Naive thymus-derived CD4-positive, alpha-beta T cell (primary cell): Measurements from ENCODE around the gene HSD11B1. TPM values are rescaled to one million over a fixed set of nuclear protein-coding genes. Genes with fewer than 3 reads are reported as not detected.

Experiments used
- ATAC-seq: fragments of 150-1000 bp; cut with Tn5 transposase; 2 replicates; pipeline ENCODE4 v1.10.0; 2021; ENCODE audit warnings: mild to moderate bottlenecking, moderate library complexity
- CTCF ChIA-PET: fragments of 350-600 bp; sonication (Branson Sonifier 250); formaldehyde crosslinking; loops from one replicate; lab custom pipeline; 2021; ENCODE audit warnings: antibody characterized with exemption; lab: Charles Lee
- POLR2A ChIA-PET: fragments of 350-600 bp; sonication (Branson Sonifier 250); formaldehyde crosslinking; loops from one replicate; lab custom pipeline; 2021; ENCODE audit warnings: antibody characterized with exemption, inconsistent platforms; lab: Charles Lee
- DNase-seq, 9 donors: peaks; one replicate each; pipeline versions ENCODE4 v3.0.0 to v3.0.0-alpha.2; 2020 to 2022; ENCODE audit warnings: mixed read lengths in 1 of 9
- H3K27ac ChIP-seq: one replicate; pipeline ENCODE4 v1.7.0; 2013; ENCODE audit warnings: mild to moderate bottlenecking, low read depth, low read length, moderate library complexity
- H3K27me3 ChIP-seq, 2 donors: one replicate each; pipeline ENCODE4 v1.7.0; 2013; ENCODE audit warnings: low read length in 2 of 2, mild to moderate bottlenecking in 2 of 2, moderate library complexity in 2 of 2; ENCODE audit not compliant: control insufficient read depth in 2 of 2, insufficient read depth in 2 of 2
- H3K36me3 ChIP-seq, 3 experiments: 1 replicate in 2 of 3; 2 replicates in 1 of 3; pipeline ENCODE4 v1.7.0; 2013; ENCODE audit warnings: low read length in 3 of 3, mild to moderate bottlenecking in 3 of 3, moderate library complexity in 1 of 3; ENCODE audit not compliant: insufficient read depth in 3 of 3, control insufficient read depth in 2 of 3
- H3K4me1 ChIP-seq, 2 donors: one replicate each; pipeline ENCODE4 v1.7.0; 2013; ENCODE audit warnings: low read length in 2 of 2, mild to moderate bottlenecking in 2 of 2, moderate library complexity in 1 of 2; ENCODE audit not compliant: control insufficient read depth in 2 of 2, insufficient read depth in 2 of 2
- H3K4me3 ChIP-seq: 2 replicates; pipeline ENCODE4 v1.7.0; 2013; ENCODE audit warnings: mild to moderate bottlenecking, low read length
- H3K9me3 ChIP-seq, 3 experiments: 1 replicate in 2 of 3; 2 replicates in 1 of 3; pipeline ENCODE4 v1.7.0; 2013; ENCODE audit warnings: low read length in 3 of 3; ENCODE audit not compliant: control insufficient read depth in 2 of 3
- H3K27ac Mint-ChIP-seq, 9 donors: one replicate each; pipeline ENCODE4 v1.8.0; 2020 to 2022; ENCODE audit warnings: mixed read lengths in 9 of 9, mild to moderate bottlenecking in 8 of 9, moderate library complexity in 5 of 9, inconsistent platforms in 2 of 9
- H3K27me3 Mint-ChIP-seq, 5 donors: one replicate each; pipeline ENCODE4 v1.8.0; 2021 to 2022; ENCODE audit warnings: mixed read lengths in 5 of 5, mild to moderate bottlenecking in 1 of 5
- H3K36me3 Mint-ChIP-seq, 5 donors: one replicate each; pipeline ENCODE4 v1.8.0; 2020 to 2022; ENCODE audit warnings: mixed read lengths in 5 of 5, mild to moderate bottlenecking in 3 of 5, inconsistent platforms in 1 of 5
- H3K4me1 Mint-ChIP-seq, 7 donors: one replicate each; pipeline ENCODE4 v1.8.0; 2020 to 2022; ENCODE audit warnings: mixed read lengths in 7 of 7, mild to moderate bottlenecking in 3 of 7, inconsistent platforms in 1 of 7
- H3K4me3 Mint-ChIP-seq, 10 donors: one replicate each; pipeline ENCODE4 v1.8.0; 2020 to 2022; ENCODE audit warnings: mild to moderate bottlenecking in 10 of 10, mixed read lengths in 10 of 10, moderate library complexity in 6 of 10, inconsistent platforms in 2 of 10
- H3K9me3 Mint-ChIP-seq, 11 donors: one replicate each; pipeline ENCODE4 v1.8.0; 2020 to 2022; ENCODE audit warnings: mixed read lengths in 11 of 11, mild to moderate bottlenecking in 4 of 11, inconsistent platforms in 1 of 11, moderate library complexity in 1 of 11
- intact Hi-C, 2 donors: fragments of 100-400 bp; cut with micrococcal nuclease; formaldehyde crosslinking; loops; one replicate each; pipeline ENCODE4 v1.15.1; 2023
- polyA plus RNA-seq, 2 donors: library from polyadenylated mRNA; unstranded; fragments of 300-500 nt; fragmentation: Illumina TruSeq; gene quantifications; one replicate each; pipeline ENCODE4 v1.2.3, GENCODE V29; 2021
- total RNA-seq, 6 experiments: library from RNA in 5 of 6; stranded (reverse) in 5 of 6; gene quantifications; 1 replicate in 5 of 6; 2 replicates in 1 of 6; pipeline ENCODE4 v1.2.3 and lab custom pipeline; 2021 to 2026

HSD11B1 gene
- total and polyA plus RNA-seq, 7 experiments from 2014 or later: 0.18 to 3.6 (median 0.50) TPM; not detected in 3

DNA sequence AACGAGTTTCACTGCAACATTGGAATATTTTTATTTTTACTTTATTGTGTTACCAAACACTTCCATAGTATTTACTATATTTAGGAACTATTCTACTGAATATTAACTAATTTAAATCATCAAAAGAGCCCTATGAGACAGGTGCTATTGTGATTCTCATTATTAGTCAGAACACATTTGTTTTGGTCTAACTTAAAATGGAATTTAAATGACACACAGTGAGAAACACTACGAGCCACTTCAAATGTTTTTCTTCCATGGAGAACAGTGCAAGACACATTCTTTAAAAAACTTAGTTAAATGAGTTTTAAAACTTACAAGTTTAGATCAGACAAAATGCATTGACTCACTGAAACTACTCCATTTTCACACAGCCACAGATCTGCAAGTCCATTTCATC, 44.6 kb downstream of the HSD11B1 start:
- DNase-seq (no peak), ATAC-seq (no peak)
- Mint-ChIP-seq H3K27me3 (no peaks in the 10 kb centered on the region), H3K27ac (peak overlapping the region in 8 of 9 donors; percentile 18 to 86 (median 68)), H3K9me3 (no peaks in the 10 kb centered on the region), H3K4me3 (peak overlapping the region in 5 of 10 donors; percentile 37 to 93 (median 49)), H3K4me1 (peaks cover 40 to 74% (median 66%) of the 10 kb centered on the region in 7 donors), H3K36me3 (peaks cover 0 to 4% (median 0%) of the 10 kb centered on the region in 5 donors)
- no peaks in the 10 kb centered on the region for H3K27me3 ChIP-seq
- no peak overlapping the region for H3K27ac ChIP-seq
- POLR2A ChIA-PET: interaction anchor here (1.3 to 37.2 kb wide), 5 partner anchors 8 to 76 kb away, joined by 5 to 1558 read pairs (median 8); partner anchors contain the start of gene C1orf74
- CTCF ChIA-PET: interaction anchor here (0.7 to 3.0 kb wide), 19 partner anchors 10 to 183 kb away, joined by 3 to 52 read pairs (median 7); no protein-coding TSS in a partner anchor
- peaks cover 46 to 47% of the 10 kb centered on the region in 2 donors for H3K4me1 ChIP-seq
- H3K9me3 ChIP-seq: no peaks in the 10 kb centered on the region
- no peaks in the 10 kb centered on the region for H3K36me3 ChIP-seq
- no peak overlapping the region for H3K4me3 ChIP-seq
- intact Hi-C loops: loop anchor here in 1 of 2 donors (2.0 to 5.0 kb wide), 2 partner anchors 77 to 98 kb away; no protein-coding TSS in a partner anchor

DNA sequence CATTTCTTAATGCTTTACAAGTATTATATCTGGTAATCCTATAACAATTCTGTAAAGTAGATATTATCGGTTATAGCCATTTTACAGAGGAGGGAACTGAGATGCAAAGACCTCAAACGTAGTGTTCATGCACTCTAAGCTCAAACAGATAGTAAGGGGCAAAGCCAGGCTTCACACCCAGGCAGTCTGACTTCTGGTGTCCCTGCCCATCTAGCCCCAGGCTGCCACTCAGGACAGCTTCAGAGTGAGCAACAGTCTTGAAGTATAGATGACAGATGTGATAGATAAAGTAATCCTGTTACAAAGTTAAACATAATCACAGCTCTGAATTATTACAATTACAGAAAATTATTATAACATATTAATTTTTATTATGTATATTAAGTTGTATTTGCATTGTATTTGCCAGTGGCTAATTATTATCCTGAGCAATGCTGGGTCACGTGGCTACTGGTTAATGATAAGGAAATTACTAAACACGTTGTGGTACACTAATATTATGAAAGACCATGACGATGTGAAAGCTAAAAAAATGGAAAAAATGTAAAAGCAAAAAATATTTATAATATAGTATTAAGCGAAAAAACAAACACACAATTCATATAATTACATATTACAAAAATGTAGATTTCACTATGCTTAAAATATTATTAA, 45.2 kb downstream of the HSD11B1 start:
- DNase-seq (no peak), ATAC-seq (no peak)
- Mint-ChIP-seq H3K9me3 (no peaks in the 10 kb centered on the region), H3K4me3 (peak overlapping the region in 4 of 10 donors; percentile 37 to 71 (median 44)), H3K27ac (peak overlapping the region in 8 of 9 donors; percentile 18 to 90 (median 72)), H3K4me1 (peaks cover 44 to 78% (median 69%) of the 10 kb centered on the region in 7 donors), H3K36me3 (peaks cover 0 to 4% (median 0%) of the 10 kb centered on the region in 5 donors), H3K27me3 (no peaks in the 10 kb centered on the region)
- H3K27ac ChIP-seq: no peak overlapping the region
- CTCF ChIA-PET: interaction anchor here (0.8 to 3.0 kb wide), 11 partner anchors 10 to 167 kb away, joined by 3 to 52 read pairs (median 10); no protein-coding TSS in a partner anchor
- H3K4me1 ChIP-seq: peaks cover 46 to 49% of the 10 kb centered on the region in 2 donors
- no peaks in the 10 kb centered on the region for H3K9me3 ChIP-seq
- intact Hi-C loops: loop anchor here in 1 of 2 donors (2.0 to 10.0 kb wide), 3 partner anchors 77 to 1505 kb away; partner anchors contain the start of gene RCOR3
- no peaks in the 10 kb centered on the region for H3K36me3 ChIP-seq
- POLR2A ChIA-PET: interaction anchor here (0.6 to 37.2 kb wide), 5 partner anchors 12 to 1960 kb away, joined by 3 to 1558 read pairs (median 5); partner anchors contain the start of gene C1orf74
- H3K4me3 ChIP-seq: no peak overlapping the region
- no peaks in the 10 kb centered on the region for H3K27me3 ChIP-seq

- intact Hi-C loops: loop anchor here in 1 of 2 donors (1.0 to 10.0 kb wide), 2 partner anchors 33 to 1503 kb away; partner anchors contain the start of genes C1orf74 and RCOR3
- peak overlapping the region; percentile 18 for H3K4me3 ChIP-seq
Measured at GRCh38 chr1:209751627-209752231, 47.1 kb downstream of the HSD11B1 start.

GRCh38 chr1:209752890-209753289, 48.2 kb downstream of the HSD11B1 start:
- Mint-ChIP-seq H3K4me3 (peak overlapping the region in 2 of 10 donors; percentile 23 to 79), H3K36me3 (peaks cover 0 to 30% (median 4%) of the 10 kb centered on the region in 5 donors), H3K27ac (peak overlapping the region in 6 of 9 donors; percentile 11 to 97 (median 72)), H3K9me3 (no peaks in the 10 kb centered on the region), H3K27me3 (no peaks in the 10 kb centered on the region), H3K4me1 (peaks cover 55 to 77% (median 72%) of the 10 kb centered on the region in 7 donors)
- POLR2A ChIA-PET: interaction anchor here (6.7 to 37.2 kb wide), 2 partner anchors 8 to 24 kb away, joined by 44 to 1558 read pairs; partner anchors contain the start of gene C1orf74
- H3K4me3 ChIP-seq: no peak overlapping the region
- CTCF ChIA-PET: interaction anchor here (2.8 kb wide), 1 partner anchor 16 kb away, joined by 23 read pairs; no protein-coding TSS in a partner anchor
- ATAC-seq (no peak), DNase-seq (no peak)
- no peaks in the 10 kb centered on the region for H3K9me3 ChIP-seq
- H3K36me3 ChIP-seq: peaks cover 0 to 3% (median 0%) of the 10 kb centered on the region in 3 experiments
- intact Hi-C loops: loop anchor here in 1 of 2 donors (1.0 to 10.0 kb wide), 2 partner anchors 31 to 1502 kb away; partner anchors contain the start of genes C1orf74 and RCOR3
- no peak overlapping the region for H3K27ac ChIP-seq
- H3K27me3 ChIP-seq: no peaks in the 10 kb centered on the region
- H3K4me1 ChIP-seq: peaks cover 54 to 55% of the 10 kb centered on the region in 2 donors

More at GRCh38 chr1:209751627-209752231, 47.1 kb downstream of the HSD11B1 start:
- Mint-ChIP-seq H3K4me1 (peaks cover 57 to 85% (median 77%) of the 10 kb centered on the region in 7 donors), H3K36me3 (peaks cover 0 to 20% (median 3%) of the 10 kb centered on the region in 5 donors), H3K9me3 (no peaks in the 10 kb centered on the region), H3K4me3 (peak overlapping the region; percentile 53 to 93 (median 74)), H3K27ac (peak overlapping the region in 8 of 9 donors; percentile 82 to 97 (median 91)), H3K27me3 (no peaks in the 10 kb centered on the region)
- peaks cover 55 to 59% of the 10 kb centered on the region in 2 donors for H3K4me1 ChIP-seq
- no peak for ATAC-seq
- H3K9me3 ChIP-seq: no peaks in the 10 kb centered on the region
- peak overlapping the region; percentile 69 for H3K27ac ChIP-seq
- no peaks in the 10 kb centered on the region for H3K27me3 ChIP-seq
- ChIA-PET CTCF (interaction anchor here (0.6 to 2.8 kb wide), 4 partner anchors 17 to 181 kb away, joined by 3 to 23 read pairs (median 4); no protein-coding TSS in a partner anchor), POLR2A (interaction anchor here (0.9 to 37.2 kb wide), 4 partner anchors 9 to 28 kb away, joined by 3 to 1558 read pairs (median 24); partner anchors contain the start of gene C1orf74)
- peak in 2 of 9 donors; percentile 38 to 54 for DNase-seq
- H3K36me3 ChIP-seq: no peaks in the 10 kb centered on the region

GRCh38 chr1:209755256-209755655, 50.6 kb downstream of the HSD11B1 start:
- ATAC-seq (no peak), DNase-seq (no peak)
- peaks cover 9 to 22% (median 14%) of the 10 kb centered on the region in 3 experiments for H3K36me3 ChIP-seq
- peaks cover 62 to 64% of the 10 kb centered on the region in 2 donors for H3K4me1 ChIP-seq
- intact Hi-C loops: loop anchor here in 1 of 2 donors (10.0 kb wide), 1 partner anchor 1500 kb away; the partner anchor contains the start of gene RCOR3
- no peaks in the 10 kb centered on the region for H3K27me3 Mint-ChIP-seq
- ChIA-PET CTCF (interaction anchor here (0.5 to 5.6 kb wide), 11 partner anchors 8 to 186 kb away, joined by 3 to 63 read pairs (median 4); partner anchors contain the start of gene C1orf74), POLR2A (interaction anchor here (0.9 to 37.2 kb wide), 4 partner anchors 9 to 72 kb away, joined by 3 to 1558 read pairs (median 6); partner anchors contain the start of gene C1orf74)
- H3K9me3 Mint-ChIP-seq: no peaks in the 10 kb centered on the region
- H3K36me3 Mint-ChIP-seq: peaks cover 9 to 54% (median 25%) of the 10 kb centered on the region in 5 donors
- no peaks in the 10 kb centered on the region for H3K27me3 ChIP-seq
- H3K27ac Mint-ChIP-seq: peak overlapping the region in 7 of 9 donors; percentile 90 to 99 (median 97)
- peaks cover 67 to 83% (median 78%) of the 10 kb centered on the region in 7 donors for H3K4me1 Mint-ChIP-seq
- peak overlapping the region; percentile 83 for H3K27ac ChIP-seq
- peak overlapping the region; percentile 89 to 100 (median 98) for H3K4me3 Mint-ChIP-seq
- no peaks in the 10 kb centered on the region for H3K9me3 ChIP-seq
- peak overlapping the region; percentile 91 for H3K4me3 ChIP-seq
